D721Med (cell line): ENCODE data around the gene GNE.
"Not testable (repeated sequence)": the region's sequence is repeated elsewhere in the genome, so short reads cannot be mapped to it uniquely, and the experiment has no call there.

ENCODE experiments used
- DNase-seq: peaks from one replicate; pipeline ENCODE4 v3.0.0; 2011; ENCODE audit warnings: low spot score; ENCODE audit not compliant: insufficient read length
- FAIRE-seq: peaks from 2 replicates; lab custom pipeline; 2011; peaks lifted over from hg19 to GRCh38; lab: Jason Lieb, UNC
- TF ChIP-seq, protein P1 (sequence below): IDR thresholded peaks from 2 replicates; pipeline ENCODE4 v1.5.1; 2012; ENCODE audit warnings: mild to moderate bottlenecking, control low read depth; ENCODE audit not compliant: insufficient read depth; ENCODE audit errors: missing control alignments

Gene GNE

DNA sequence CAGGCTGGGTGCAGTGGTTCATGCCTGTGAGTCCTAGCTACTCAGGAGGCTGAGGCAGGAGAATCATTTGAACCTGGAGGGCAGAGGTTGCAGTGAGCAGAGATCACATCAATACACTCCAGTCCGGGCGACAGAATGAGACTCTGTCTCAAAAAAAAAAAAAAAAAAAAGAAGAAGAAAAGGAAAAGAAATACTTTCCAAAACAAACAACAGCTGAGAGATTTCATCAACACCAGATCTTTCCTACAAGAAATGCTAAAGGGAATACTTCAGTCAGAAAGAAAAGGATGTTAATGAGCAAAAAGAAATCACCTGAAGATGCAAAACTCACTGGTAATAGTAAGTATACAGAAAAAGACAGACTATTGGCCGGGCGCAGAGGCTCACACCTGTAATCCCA lies 80.7 kb downstream of the GNE start:
- FAIRE-seq: no peak
- TF ChIP-seq, protein P1, sequence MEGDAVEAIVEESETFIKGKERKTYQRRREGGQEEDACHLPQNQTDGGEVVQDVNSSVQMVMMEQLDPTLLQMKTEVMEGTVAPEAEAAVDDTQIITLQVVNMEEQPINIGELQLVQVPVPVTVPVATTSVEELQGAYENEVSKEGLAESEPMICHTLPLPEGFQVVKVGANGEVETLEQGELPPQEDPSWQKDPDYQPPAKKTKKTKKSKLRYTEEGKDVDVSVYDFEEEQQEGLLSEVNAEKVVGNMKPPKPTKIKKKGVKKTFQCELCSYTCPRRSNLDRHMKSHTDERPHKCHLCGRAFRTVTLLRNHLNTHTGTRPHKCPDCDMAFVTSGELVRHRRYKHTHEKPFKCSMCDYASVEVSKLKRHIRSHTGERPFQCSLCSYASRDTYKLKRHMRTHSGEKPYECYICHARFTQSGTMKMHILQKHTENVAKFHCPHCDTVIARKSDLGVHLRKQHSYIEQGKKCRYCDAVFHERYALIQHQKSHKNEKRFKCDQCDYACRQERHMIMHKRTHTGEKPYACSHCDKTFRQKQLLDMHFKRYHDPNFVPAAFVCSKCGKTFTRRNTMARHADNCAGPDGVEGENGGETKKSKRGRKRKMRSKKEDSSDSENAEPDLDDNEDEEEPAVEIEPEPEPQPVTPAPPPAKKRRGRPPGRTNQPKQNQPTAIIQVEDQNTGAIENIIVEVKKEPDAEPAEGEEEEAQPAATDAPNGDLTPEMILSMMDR: no peak
- DNase-seq: no peak

GRCh38 chr9:36176496-36176895 lies 81.8 kb downstream of the GNE start:
- DNase-seq, FAIRE-seq: not testable (repeated sequence)

GRCh38 chr9:36175209-36175608 lies 83.0 kb downstream of the GNE start:
- DNase-seq, FAIRE-seq: not testable (repeated sequence)

DNA sequence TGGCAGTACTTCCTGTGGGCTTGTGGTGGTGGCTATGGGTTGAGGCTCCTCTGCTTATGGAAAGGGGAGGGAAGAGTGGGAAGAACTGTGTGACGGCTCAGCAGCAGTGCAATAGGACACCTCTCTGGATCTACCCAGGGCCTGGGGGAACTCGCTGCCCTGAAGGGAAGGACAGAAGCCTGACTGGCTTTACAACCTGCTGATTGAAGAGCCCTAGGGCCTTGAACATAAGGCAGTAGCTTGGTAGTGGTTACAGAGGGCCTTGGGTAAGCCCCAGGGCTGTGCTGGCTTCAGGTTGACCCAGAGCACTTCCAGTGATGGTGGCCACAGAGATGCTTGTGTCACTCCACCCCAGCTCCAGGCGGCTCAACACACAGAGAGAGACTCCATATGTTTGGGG lies 83.5 kb downstream of the GNE start:
- DNase-seq (no peak), FAIRE-seq (no peak)
- TF ChIP-seq, protein P1: no peak

GRCh38 chr9:36174271-36174670 lies 84.0 kb downstream of the GNE start:
- FAIRE-seq (no peak), DNase-seq (no peak)
- TF ChIP-seq, protein P1: no peak

GRCh38 chr9:36173861-36174260 lies 84.4 kb downstream of the GNE start:
- FAIRE-seq: no peak
- DNase-seq: no peak
- TF ChIP-seq, protein P1: no peak

DNA sequence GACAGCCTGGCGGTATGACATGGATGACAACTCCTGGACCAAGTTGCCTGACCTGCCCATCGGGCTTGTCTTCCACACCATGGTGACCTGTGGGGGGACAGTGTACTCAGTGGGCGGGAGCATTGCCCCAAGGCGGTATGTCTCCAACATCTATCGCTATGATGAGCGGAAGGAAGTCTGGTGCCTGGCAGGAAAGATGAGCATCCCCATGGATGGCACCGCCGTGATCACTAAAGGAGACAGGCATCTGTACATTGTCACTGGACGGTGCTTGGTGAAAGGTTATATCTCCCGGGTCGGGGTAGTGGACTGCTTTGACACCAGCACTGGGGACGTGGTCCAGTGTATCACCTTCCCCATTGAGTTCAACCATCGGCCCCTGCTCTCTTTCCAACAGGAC lies 87.7 kb downstream of the GNE start:
- DNase-seq (no peak), FAIRE-seq (no peak)
- TF ChIP-seq, protein P1: no peak

DNA sequence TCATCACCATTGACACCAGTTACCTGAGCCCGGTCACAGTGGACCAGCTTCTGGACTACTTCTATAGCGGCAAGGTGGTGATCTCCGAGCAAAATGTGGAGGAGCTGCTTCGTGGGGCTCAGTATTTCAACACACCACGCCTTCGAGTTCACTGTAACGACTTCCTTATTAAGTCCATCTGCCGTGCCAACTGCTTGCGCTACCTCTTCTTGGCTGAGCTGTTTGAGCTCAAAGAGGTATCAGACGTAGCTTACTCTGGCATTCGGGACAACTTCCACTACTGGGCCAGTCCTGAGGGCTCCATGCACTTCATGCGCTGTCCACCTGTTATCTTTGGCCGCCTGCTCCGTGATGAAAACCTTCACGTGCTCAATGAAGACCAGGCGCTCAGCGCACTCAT lies 88.5 kb downstream of the GNE start:
- FAIRE-seq (no peak), DNase-seq (no peak)
- TF ChIP-seq, protein P1: no peak
